H1 (cell line): Measurements from ENCODE around the gene PRKCA. TPM values are rescaled to one million over a fixed set of nuclear protein-coding genes. Genes with fewer than 3 reads are reported as not detected.

Experiments
- CTCF ChIA-PET: fragments of 300-600 bp; sonication (Branson Sonifier 250); formaldehyde crosslinking; loops from one replicate; lab custom pipeline; 2021; ENCODE audit not compliant: partially characterized antibody; lab: Charles Lee
- POLR2A ChIA-PET: fragments of 300-600 bp; sonication (Branson Sonifier 250); formaldehyde crosslinking; loops from one replicate; lab custom pipeline; 2021; ENCODE audit warnings: inconsistent platforms; ENCODE audit not compliant: partially characterized antibody; lab: Charles Lee
- DNase-seq, 2 experiments: peaks; one replicate each; pipeline versions ENCODE4 v3.0.0 to v3.0.0-alpha.2; 2010 to 2022; ENCODE audit warnings: low spot score in 2 of 2, low read depth in 1 of 2, mixed read lengths in 1 of 2
- FAIRE-seq: peaks from 2 replicates; lab custom pipeline; 2011; peaks lifted over from hg19 to GRCh38; lab: Jason Lieb, UNC
- H2AFZ ChIP-seq: 2 replicates; pipeline ENCODE4 v1.8.1; 2012; ENCODE audit warnings: low read length, inconsistent platforms
- H2AK5ac ChIP-seq: 2 replicates; pipeline ENCODE4 v1.6.1; 2013; ENCODE audit warnings: low read depth, low read length
- H2BK120ac ChIP-seq: replicated peaks from 2 replicates; pipeline ENCODE3; 2013; ENCODE audit warnings: low read depth, low read length, inconsistent platforms
- H2BK12ac ChIP-seq: 2 replicates; pipeline ENCODE4 v1.6.1; 2013; ENCODE audit warnings: low read depth, low read length
- H2BK15ac ChIP-seq: 2 replicates; pipeline ENCODE4 v1.6.1; 2013; ENCODE audit warnings: low read length
- H2BK20ac ChIP-seq: 2 replicates; pipeline ENCODE4 v1.6.1; 2013; ENCODE audit warnings: low read length
- H2BK5ac ChIP-seq: 2 replicates; pipeline ENCODE4 v1.6.1; 2013; ENCODE audit warnings: low read depth, low read length
- H3K14ac ChIP-seq: 2 replicates; pipeline ENCODE4 v1.6.1; 2013; ENCODE audit warnings: inconsistent platforms; ENCODE audit not compliant: insufficient read length
- H3K18ac ChIP-seq: 2 replicates; pipeline ENCODE4 v1.6.1; 2013; ENCODE audit warnings: low read length; ENCODE audit errors: extremely low read depth
- H3K23ac ChIP-seq: 2 replicates; pipeline ENCODE4 v1.6.1; 2013; ENCODE audit warnings: inconsistent platforms; ENCODE audit not compliant: insufficient read length
- H3K23me2 ChIP-seq: 2 replicates; pipeline ENCODE4 v1.6.1; 2013; ENCODE audit warnings: low read depth, low read length
- H3K27ac ChIP-seq: 2 replicates; pipeline ENCODE4 v1.6.1; 2011; ENCODE audit warnings: low read depth, low read length, inconsistent platforms
- H3K27me3 ChIP-seq, 4 experiments: replicated peaks in 1 of 4; 1 replicate in 1 of 4; 2 replicates in 3 of 4; pipeline versions ENCODE4 v1.6.1 to v1.8.1; 2011 to 2013; ENCODE audit warnings: low read length in 3 of 4, mild to moderate bottlenecking in 3 of 4, inconsistent platforms in 2 of 4, mixed read lengths in 2 of 4, moderate library complexity in 1 of 4; ENCODE audit not compliant: control insufficient read depth in 3 of 4, insufficient read depth in 3 of 4; ENCODE audit errors: extremely low read depth in 1 of 4
- H3K36me3 ChIP-seq, 4 experiments: 2 replicates each; pipeline versions ENCODE4 v1.6.1 to v1.8.1; 2011 to 2013; ENCODE audit warnings: mild to moderate bottlenecking in 4 of 4, low read length in 3 of 4, moderate library complexity in 2 of 4, control low read depth in 1 of 4, inconsistent platforms in 1 of 4; ENCODE audit not compliant: insufficient read depth in 4 of 4, control insufficient read depth in 2 of 4
- H3K4ac ChIP-seq: replicated peaks from 2 replicates; pipeline ENCODE3; 2013; ENCODE audit warnings: low read length, low read depth, mixed read lengths, inconsistent platforms; ENCODE audit not compliant: insufficient read length
- H3K4me1 ChIP-seq, 4 experiments: replicated peaks in 1 of 4; 1 replicate in 1 of 4; 2 replicates in 3 of 4; pipeline versions ENCODE4 v1.6.1 to v1.8.1; 2011 to 2013; ENCODE audit warnings: low read length in 3 of 4, inconsistent platforms in 2 of 4, mixed read lengths in 1 of 4; ENCODE audit not compliant: insufficient read depth in 4 of 4, control insufficient read depth in 3 of 4
- H3K4me2 ChIP-seq, 2 experiments: 2 replicates each; pipeline versions ENCODE4 v1.6.1 to v1.8.1; 2011 to 2013; ENCODE audit warnings: low read depth in 2 of 2, low read length in 2 of 2, control low read depth in 1 of 2, inconsistent platforms in 1 of 2, mild to moderate bottlenecking in 1 of 2; ENCODE audit not compliant: insufficient read depth in 1 of 2
- H3K4me3 ChIP-seq, 4 experiments: fragments of 200-600, 300-600 bp in 1 of 4; sonication (generic), shearing (Covaris generic), sonication (Bioruptor Twin) in 1 of 4; 2 replicates each; pipeline versions ENCODE4 v1.5.1 to v1.8.1; 2011 to 2016; ENCODE audit warnings: low read length in 4 of 4, low read depth in 3 of 4, control low read depth in 2 of 4, inconsistent platforms in 2 of 4, mild to moderate bottlenecking in 2 of 4, mixed read lengths in 1 of 4, moderate library complexity in 1 of 4; ENCODE audit not compliant: insufficient read depth in 2 of 4; ENCODE audit errors: extremely low read depth in 1 of 4
- H3K56ac ChIP-seq: replicated peaks from 2 replicates; pipeline ENCODE3; 2013; ENCODE audit warnings: low read depth, mild to moderate bottlenecking, mixed read lengths, low read length, inconsistent platforms; ENCODE audit not compliant: insufficient read length
- H3K79me1 ChIP-seq: 2 replicates; pipeline ENCODE4 v1.6.1; 2013; ENCODE audit warnings: low read depth, low read length, control low read depth
- H3K79me2 ChIP-seq, 2 experiments: 2 replicates each; pipeline versions ENCODE4 v1.6.1 to v1.8.1; 2012 to 2013; ENCODE audit warnings: low read length in 2 of 2, mild to moderate bottlenecking in 2 of 2, inconsistent platforms in 1 of 2; ENCODE audit not compliant: insufficient read depth in 2 of 2, control insufficient read depth in 1 of 2
- H3K9ac ChIP-seq, 4 experiments: replicated peaks in 1 of 4; 1 replicate in 1 of 4; 2 replicates in 3 of 4; pipeline versions ENCODE4 v1.6.1 to v1.8.1; 2011 to 2013; ENCODE audit warnings: low read depth in 3 of 4, low read length in 3 of 4, control low read depth in 2 of 4, mild to moderate bottlenecking in 2 of 4, moderate library complexity in 2 of 4, inconsistent platforms in 1 of 4; ENCODE audit errors: extremely low read depth in 1 of 4
- H3K9me3 ChIP-seq, 2 experiments: 2 replicates each; pipeline versions ENCODE4 v1.6.1 to v1.8.1; 2012 to 2013; ENCODE audit warnings: mild to moderate bottlenecking in 2 of 2, moderate library complexity in 2 of 2, control low read depth in 1 of 2, inconsistent platforms in 1 of 2, low read depth in 1 of 2, low read length in 1 of 2, mixed read lengths in 1 of 2; ENCODE audit not compliant: insufficient read depth in 2 of 2
- H4K20me1 ChIP-seq, 2 experiments: replicated peaks in 1 of 2; 2 replicates each; pipeline versions ENCODE3 to v1.8.1; 2011 to 2013; ENCODE audit warnings: inconsistent platforms in 2 of 2, low read length in 2 of 2, mild to moderate bottlenecking in 1 of 2; ENCODE audit not compliant: insufficient read depth in 2 of 2, control insufficient read depth in 1 of 2
- H4K5ac ChIP-seq: 2 replicates; pipeline ENCODE4 v1.6.1; 2013; ENCODE audit warnings: low read length, low read depth, mixed read lengths, inconsistent platforms; ENCODE audit not compliant: insufficient read length
- H4K8ac ChIP-seq: 2 replicates; pipeline ENCODE4 v1.8.0; 2013; ENCODE audit warnings: mild to moderate bottlenecking, moderate library complexity, low read length, inconsistent platforms; ENCODE audit not compliant: insufficient read depth; ENCODE audit errors: extremely low read depth
- H4K91ac ChIP-seq: replicated peaks from 2 replicates; pipeline ENCODE3; 2013; ENCODE audit warnings: low read length, mixed read lengths, inconsistent platforms; ENCODE audit not compliant: insufficient read length
- CBX5 ChIP-seq: fragments of 300-800, 300-1000 bp; sonication (generic); IDR thresholded peaks from 2 replicates; pipeline ENCODE4 v1.7.1; 2016; ENCODE audit warnings: antibody characterized with exemption, low read length, low read depth
- CHD2 ChIP-seq: IDR thresholded peaks from 2 replicates; pipeline ENCODE4 v1.6.1; 2012; ENCODE audit warnings: low read length, improper control_type of control experiment
- CTBP2 ChIP-seq: IDR thresholded peaks from 2 replicates; pipeline ENCODE4 v1.7.0; 2011; ENCODE audit warnings: borderline replicate concordance, mild to moderate bottlenecking, moderate library complexity, mixed read lengths, low read length; ENCODE audit not compliant: insufficient read depth, insufficient read length
- HDAC6 ChIP-seq: IDR thresholded peaks from one replicate; pipeline ENCODE4 v1.7.1; 2012; ENCODE audit warnings: low read depth, mild to moderate bottlenecking, inconsistent platforms, low read length, moderate library complexity
- KDM4A ChIP-seq: IDR thresholded peaks from one replicate; pipeline ENCODE4 v1.7.1; 2012; ENCODE audit warnings: low read depth, mild to moderate bottlenecking, moderate library complexity, low read length, inconsistent platforms; ENCODE audit not compliant: severe bottlenecking
- NRF1 ChIP-seq: IDR thresholded peaks from 2 replicates; pipeline ENCODE4 v1.6.1; 2011; ENCODE audit warnings: mild to moderate bottlenecking, low read depth, low read length, improper control_type of control experiment
- RAD21 ChIP-seq, 2 experiments: IDR thresholded peaks in 1 of 2; conservative IDR thresholded peaks in 1 of 2; 2 replicates each; pipeline ENCODE4 v1.6.1; 2011; ENCODE audit warnings: low read depth in 2 of 2, low read length in 2 of 2, improper control_type of control experiment in 1 of 2, inconsistent platforms in 1 of 2, mild to moderate bottlenecking in 1 of 2, moderate library complexity in 1 of 2
- WGBS, 2 experiments: shearing (Covaris generic) in 1 of 2; methylation state at CpG; one replicate each; pipeline versions ENCODE4 v1.1.6 to v1.1.7; 2013 to 2015; ENCODE audit warnings: low lambda C conversion rate in 2 of 2, mixed read lengths in 2 of 2, inconsistent platforms in 1 of 2, low coverage in 1 of 2, missing lambda C conversion rate in 1 of 2; ENCODE audit not compliant: insufficient replicate concordance in 2 of 2, insufficient coverage in 1 of 2, insufficient read length in 1 of 2; ENCODE audit errors: extremely low coverage in 1 of 2, missing lambda C conversion rate in 1 of 2; 5-methylcytosine and 5-hydroxymethylcytosine counted together
- polyA plus RNA-seq, 7 experiments: library from polyadenylated mRNA; depleted of rRNA in 3 of 7; stranded (reverse) in 5 of 7; unstranded in 2 of 7; fragments of >200 nt in 5 of 7; fragments of 200-250 nt in 2 of 7; gene quantifications; 1 replicate in 5 of 7; 2 replicates in 1 of 7; 4 replicates in 1 of 7; pipeline versions ENCODE4 v1.2.1 to v1.2.3, GENCODE V29; 2011 to 2013; ENCODE audit warnings: missing spikeins in 2 of 7, mixed read lengths in 2 of 7
- total RNA-seq: library from RNA; stranded (reverse); fragmentation: NEBNext Ultra II Directional; extraction: Animal tissue kit (Norgen Biotek cat#: 25700); gene quantifications from 2 replicates; pipeline ENCODE4 v1.2.1, GENCODE V29; 2021

Gene PRKCA
- total and polyA plus RNA-seq, 2 of the 8 experiments (the other 6 are each of a cell fraction or from before 2014, with no cell fraction given): 5.8 to 17.8 TPM

GRCh38 chr17:66518677-66519076 lies 216.3 kb downstream of the PRKCA start:
- no peak overlapping the region for H2BK15ac ChIP-seq
- no peak overlapping the region for H4K8ac ChIP-seq
- no peak overlapping the region for H3K4me2 ChIP-seq
- H3K14ac ChIP-seq: no peak overlapping the region
- no peak overlapping the region for H2AFZ ChIP-seq
- H3K4ac ChIP-seq: no peak overlapping the region
- H4K20me1 ChIP-seq: no peaks in the 10 kb centered on the region
- TF ChIP-seq CHD2 (no peak), RAD21 (IDR thresholded peaks at IDR 0.05 in 1 of 2, conservative IDR thresholded peaks at IDR 0.05 in 1 of 2; ENCODE audit: low read depth in 2 of 2, low read length in 2 of 2) (no peak), NRF1 (no peak), CBX5 (no peak), HDAC6 (no peak), KDM4A (no peak), CTBP2 (no peak)
- TF ChIP-seq, all 59 proteins: peak for 0
- H2BK5ac ChIP-seq: no peak overlapping the region
- no peak overlapping the region for H2BK12ac ChIP-seq
- no peak overlapping the region for H2BK20ac ChIP-seq
- H3K27ac ChIP-seq: no peak overlapping the region
- no peaks in the 10 kb centered on the region for H3K79me1 ChIP-seq
- no peak overlapping the region for H3K4me3 ChIP-seq
- no peaks in the 10 kb centered on the region for H3K23me2 ChIP-seq
- H3K79me2 ChIP-seq: no peaks in the 10 kb centered on the region
- H3K56ac ChIP-seq: no peak overlapping the region
- no peak overlapping the region for H2BK120ac ChIP-seq
- no peak overlapping the region for H4K5ac ChIP-seq
- ChIA-PET CTCF (interaction anchor here (0.6 to 1.1 kb wide), 4 partner anchors 15 to 218 kb away, joined by 3 read pairs; no protein-coding TSS in a partner anchor), POLR2A (no interaction called here)
- no peaks in the 10 kb centered on the region for H3K9me3 ChIP-seq
- no peak overlapping the region for H4K91ac ChIP-seq
- FAIRE-seq: no peak
- H3K18ac ChIP-seq: no peak overlapping the region
- no peak overlapping the region for H3K9ac ChIP-seq
- 87% methylated on average over 2 of the region's 2 CpGs; no CpG with 5 or more reads in 1 of the 2 experiments for WGBS, 2 experiments
- H3K23ac ChIP-seq: no peak overlapping the region
- no peaks in the 10 kb centered on the region for H3K27me3 ChIP-seq
- DNase-seq: no peak
- no peak overlapping the region for H2AK5ac ChIP-seq
- H3K4me1 ChIP-seq: peaks cover 0 to 6% (median 3%) of the 10 kb centered on the region in 4 experiments; a peak in 2 of 7 replicates
- H3K36me3 ChIP-seq: no peaks in the 10 kb centered on the region
